RPMI7951 (cell line): ENCODE measurements around the gene GABRB3. TPM values are rescaled to one million over a fixed set of nuclear protein-coding genes. Genes with fewer than 3 reads are reported as not detected.

Experiments
- DNase-seq: peaks from one replicate; pipeline ENCODE4 v3.0.0-alpha.2; 2012; ENCODE audit warnings: low read depth
- total RNA-seq: library from RNA; depleted of rRNA; stranded (reverse); fragments of >200 nt; shearing (Covaris generic); gene quantifications from 2 replicates; pipeline ENCODE4 v1.2.3, GENCODE V29; 2014

The GABRB3 gene
- total RNA-seq, 1 experiment from 2014 or later, result 0.12 TPM

DNA sequence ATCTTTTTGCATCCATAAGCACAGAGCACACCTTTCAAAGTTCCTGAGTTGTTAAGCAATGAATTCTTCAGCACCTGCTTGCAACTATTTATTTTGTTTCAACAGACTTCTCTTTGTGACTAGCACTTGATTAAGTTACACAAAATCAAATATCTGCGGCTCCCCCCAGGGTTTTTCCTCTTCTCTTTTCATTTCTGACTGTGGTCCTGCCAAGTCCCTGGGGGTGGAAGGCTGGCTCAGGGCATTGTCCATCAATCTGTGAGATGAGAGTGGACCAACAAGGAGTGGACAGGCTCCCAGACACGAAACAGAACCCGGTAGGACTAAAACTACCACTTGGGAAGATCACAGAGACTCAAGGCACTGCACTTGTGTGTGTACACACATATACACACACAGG lies 96.8 kb downstream of the GABRB3 start:
- no peak for DNase-seq

DNA sequence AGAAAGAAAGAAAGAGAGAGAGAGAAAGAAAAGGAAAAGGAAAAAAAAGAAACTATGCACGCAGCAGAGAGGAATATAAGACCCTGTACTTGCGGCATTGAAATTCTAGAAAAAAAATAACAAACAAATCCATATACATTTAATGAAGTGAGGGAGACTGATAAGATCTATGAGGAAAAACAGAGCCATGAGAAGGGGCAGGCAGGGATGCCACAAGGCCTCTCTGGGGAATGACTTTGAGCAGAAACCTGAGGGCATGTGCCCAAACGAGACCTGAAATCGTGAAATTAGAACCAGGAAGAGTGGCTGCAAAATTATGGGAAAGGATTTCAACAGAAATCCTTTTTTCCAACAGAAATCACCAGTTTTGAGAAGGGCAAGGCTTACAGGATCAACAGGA lies 98.4 kb downstream of the GABRB3 start:
- no peak for DNase-seq

DNA sequence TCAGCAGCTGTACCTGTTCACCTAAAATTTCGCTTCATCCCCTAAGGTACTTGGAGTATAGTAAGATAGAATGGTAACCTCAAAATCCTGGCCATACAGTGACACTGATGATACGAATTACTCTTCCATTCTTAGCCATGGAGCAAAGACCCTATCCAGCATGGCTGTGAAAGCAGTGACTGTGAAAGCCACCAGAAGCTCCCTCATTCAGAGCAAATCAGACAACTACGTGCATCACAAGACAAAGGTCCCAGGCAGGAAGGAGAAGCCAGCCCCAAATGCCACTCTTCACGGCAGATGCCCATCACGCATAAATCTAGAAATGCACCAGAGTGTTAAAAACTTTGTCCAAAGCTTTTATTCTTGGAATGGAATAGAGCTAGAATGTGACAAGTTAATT lies 99.4 kb downstream of the GABRB3 start:
- no peak for DNase-seq

DNA sequence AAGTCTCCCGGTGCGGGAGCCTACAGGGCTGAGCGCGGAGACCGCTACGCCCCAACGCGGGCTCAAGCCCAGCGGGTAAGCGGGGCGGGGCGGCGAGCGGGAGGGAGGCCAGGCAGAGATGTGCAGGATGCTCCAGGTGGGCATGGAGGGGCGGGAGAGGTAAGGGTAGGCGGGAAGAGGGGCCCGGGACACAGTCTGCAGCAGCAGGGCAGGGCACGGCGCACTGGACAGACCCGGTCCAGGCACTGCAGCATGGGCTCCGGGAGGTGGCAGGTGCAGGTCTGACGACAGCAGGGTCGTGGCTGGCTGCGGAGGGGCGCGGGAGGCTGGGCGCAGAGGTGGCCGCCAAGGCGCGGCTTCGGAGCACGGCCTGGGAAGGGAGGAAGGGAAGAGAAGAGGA lies 102.8 kb downstream of the GABRB3 start:
- no peak for DNase-seq

DNA sequence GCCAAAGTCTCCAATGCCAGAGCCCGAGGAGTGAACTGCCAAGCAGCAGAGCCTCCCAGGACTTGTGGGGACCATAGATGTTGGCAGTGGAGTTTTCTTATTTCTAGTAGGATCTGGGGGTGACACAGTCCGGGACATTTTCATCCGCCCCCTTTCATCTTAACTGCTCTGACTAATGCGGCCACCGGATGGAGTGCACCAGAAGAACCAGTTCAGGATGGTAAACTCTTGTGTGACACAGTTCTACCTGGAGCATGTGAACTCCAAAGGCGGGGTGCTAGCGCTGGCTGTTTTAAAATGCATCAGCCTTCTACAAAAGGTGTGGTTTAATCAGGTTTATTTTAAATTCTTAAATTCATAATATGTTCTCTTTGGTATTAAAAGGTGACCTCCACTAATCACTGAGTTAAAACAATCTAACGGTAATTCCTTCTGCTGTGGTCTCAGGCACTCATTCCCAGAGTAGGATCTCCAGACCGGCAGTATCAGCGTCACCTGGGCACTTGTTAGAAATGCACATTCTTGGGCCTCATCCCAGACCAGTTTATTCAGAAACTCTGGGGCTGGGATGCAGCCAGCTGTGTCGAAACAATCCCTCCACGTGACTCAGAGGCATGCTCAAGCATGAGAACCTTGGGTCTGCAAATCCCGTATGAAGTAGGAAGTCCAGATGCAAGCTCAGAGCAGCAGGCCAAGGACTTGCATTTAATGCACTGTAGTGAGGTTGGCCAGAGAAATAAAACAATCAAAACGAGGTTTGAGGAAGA lies 105.5 kb downstream of the GABRB3 start:
- DNase-seq, result no peak

DNA sequence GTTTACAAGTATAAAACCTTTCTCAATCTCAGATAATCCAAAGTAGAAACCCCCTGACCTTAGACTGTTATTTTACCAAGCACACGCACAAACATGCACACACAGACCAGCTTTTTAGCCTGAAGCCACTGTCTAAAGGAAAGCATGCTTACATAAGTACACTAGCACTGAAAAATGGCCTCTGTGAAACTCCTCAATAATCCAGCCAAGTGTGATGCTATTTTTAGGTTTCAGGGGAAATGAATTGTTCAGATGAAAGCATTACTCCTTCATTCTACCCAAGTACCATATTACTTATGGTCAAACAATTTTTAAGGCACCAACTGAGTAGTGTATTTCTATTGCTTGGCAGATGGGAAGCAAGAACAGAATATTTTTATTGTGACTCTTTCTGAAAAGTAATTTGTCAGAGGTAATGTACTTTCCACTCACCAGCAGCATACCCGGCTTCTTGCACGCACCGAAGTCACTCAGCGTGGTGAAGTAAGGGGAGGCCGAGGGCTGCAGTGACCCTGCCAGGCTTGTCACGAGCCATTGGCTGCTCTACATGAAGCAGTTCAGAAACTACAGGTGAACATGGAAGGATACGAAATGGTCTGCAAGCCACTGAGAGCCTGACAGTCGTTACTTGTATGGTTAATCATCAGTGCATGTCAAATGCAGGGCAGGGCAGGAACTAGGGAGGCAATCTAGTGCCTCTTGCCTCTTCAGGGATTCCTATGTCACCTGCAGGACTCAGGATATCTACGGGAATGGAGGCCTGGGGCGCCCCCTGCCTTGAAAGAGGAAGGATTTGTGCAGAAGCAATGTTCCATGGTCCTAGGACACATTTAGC lies 106.7 kb downstream of the GABRB3 start:
- DNase-seq, result no peak

DNA sequence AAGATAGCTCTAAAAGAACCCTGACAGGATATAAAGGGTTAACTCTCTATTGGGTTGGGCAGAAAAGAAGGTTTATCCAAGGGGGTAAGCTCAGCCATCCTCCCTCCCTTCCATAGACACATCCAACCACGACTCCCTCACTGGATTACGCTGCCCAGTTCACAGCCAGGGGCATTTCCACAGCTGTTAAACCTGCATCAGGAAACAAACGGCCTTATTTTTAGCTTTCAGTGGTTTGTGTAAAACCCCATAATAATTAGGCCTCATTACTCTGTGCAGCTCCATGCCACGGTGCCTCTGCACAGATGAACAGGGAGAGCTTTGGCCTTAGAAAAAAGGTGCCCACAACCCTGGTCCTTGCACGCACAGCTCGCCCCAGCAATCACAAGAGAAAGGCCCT lies 110.6 kb downstream of the GABRB3 start:
- peak; percentile 23 for DNase-seq

DNA sequence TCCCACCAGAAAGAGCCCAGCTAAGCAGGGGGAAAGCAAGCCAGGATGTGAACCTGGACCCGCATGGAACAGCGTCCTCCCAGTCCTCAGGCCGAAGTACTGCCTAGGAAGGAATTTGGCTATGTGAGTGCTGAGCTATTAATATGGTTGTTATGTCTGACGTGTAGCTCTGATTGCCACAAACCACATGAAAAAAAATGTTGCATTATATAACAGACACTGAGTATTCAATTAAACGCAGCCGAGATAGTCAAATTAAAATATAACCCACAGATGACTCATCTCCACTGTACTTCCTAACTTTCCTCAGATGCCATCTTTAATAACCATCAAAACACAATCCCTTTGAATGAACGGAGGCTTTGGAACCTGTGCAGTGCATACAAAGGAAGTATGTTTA lies 111.1 kb downstream of the GABRB3 start:
- peak; percentile 13 for DNase-seq

DNA sequence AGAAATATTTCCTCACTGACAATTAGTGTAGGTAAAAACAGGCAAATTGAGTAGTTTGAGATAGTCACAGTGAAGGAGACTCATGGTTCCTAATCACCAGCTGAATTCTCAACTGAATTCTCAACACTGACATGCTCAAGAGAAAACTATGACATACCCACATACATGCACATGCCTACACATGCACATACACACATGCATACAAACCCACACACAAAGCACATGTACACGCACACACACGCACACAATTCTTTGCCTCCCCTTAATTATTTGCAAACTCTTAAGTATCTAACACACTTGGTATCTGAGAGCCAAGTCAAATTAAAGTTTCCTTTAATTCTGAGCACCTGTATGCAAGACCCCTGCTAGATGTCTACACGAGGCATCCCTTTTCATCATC lies 111.8 kb downstream of the GABRB3 start:
- DNase-seq, result no peak

DNA sequence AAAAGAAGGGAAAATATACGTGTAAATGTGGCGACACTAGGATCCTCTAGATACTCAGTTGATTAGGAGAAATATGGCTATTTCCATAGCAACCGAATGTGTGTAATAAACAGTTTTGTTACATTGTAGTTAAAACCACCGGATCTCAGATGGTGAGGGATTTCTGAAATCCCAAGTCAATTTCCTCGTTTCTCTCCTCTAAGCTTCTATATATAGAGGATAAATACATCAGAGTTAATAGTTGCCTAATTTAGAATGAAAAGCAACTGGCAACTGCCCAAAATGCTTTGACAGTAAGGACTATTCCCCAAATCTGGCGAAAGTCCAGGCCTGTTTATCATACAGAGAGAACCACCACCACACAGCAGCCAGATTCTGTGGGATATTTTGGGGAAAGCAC lies 112.6 kb downstream of the GABRB3 start:
- DNase-seq, result peak; percentile 3

DNA sequence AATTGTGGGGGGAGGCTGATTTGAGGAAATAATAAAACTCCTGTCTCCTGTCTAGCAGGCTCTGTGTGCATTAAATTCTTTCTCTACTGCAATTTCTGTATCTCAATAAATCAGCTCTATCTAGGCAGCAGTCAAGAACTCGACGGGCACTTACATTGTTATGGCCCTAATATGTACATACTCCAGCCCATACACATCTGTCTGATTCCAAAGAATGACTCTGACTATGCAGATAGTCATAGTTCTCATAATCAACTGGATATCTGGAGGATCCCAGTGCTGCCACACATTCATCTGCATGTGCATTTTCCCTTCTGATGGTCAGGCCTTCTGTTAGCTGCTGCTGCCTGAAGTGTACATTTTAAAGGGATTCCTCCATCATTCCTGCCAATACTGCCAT lies 114.6 kb downstream of the GABRB3 start:
- DNase-seq, result no peak

DNA sequence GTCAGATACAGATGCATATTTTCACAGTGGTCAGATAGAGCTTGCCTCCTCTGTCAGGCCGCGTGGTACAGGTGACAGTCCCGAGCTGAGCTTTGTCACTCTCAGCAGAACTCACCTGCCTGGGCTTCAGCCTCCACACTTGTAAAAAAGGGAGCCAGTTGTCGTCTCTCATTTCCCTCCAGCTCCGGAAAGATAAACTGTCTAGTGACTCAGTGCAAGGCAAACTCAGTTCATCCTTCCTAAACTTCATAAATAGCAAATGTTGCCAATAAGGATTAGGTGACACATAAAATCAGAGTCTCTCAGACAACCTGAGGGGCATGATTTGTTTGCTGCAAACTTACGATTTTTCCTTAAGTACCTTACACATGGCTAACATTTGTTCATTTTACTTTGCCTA lies 116.8 kb downstream of the GABRB3 start:
- no peak for DNase-seq

DNA sequence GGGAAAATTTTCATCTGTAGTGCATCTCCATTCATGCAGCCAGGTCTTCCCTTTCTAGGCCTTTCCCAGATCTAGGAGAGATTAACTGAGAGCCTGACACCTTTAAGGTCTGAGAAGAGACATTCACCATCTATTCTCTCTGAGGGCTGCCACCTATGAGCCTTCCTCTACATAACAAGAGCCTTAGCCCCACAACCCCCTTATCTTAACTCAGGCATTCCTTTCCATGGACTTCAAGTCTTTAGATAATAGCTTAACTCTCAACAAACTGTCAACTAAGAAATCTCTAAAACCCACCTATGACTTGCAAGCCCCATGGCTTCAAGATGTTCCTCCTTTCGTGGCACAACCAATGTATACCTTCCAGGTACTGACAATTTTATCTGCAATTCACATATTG lies 121.0 kb downstream of the GABRB3 start:
- DNase-seq, result no peak

DNA sequence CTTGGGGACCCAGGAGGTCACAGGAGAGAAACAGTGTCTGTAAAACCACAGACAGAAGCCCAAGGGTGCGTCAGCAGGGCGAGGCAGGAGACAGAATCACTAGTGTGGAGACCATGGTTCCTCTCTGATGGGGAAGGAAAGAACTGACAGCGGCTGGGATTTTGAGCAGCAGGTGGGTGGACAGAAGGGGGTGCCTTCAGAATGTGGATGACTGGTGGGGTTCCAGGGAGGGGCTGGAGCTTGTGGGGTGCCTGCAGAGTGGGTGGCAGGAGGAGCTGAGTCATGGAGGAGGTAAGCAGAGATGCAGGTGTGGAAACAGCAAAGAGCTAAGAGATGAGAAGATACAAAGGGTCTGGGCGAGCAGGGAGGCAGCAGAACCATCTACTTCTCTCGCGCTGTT lies 124.2 kb downstream of the GABRB3 start:
- DNase-seq, result no peak

DNA sequence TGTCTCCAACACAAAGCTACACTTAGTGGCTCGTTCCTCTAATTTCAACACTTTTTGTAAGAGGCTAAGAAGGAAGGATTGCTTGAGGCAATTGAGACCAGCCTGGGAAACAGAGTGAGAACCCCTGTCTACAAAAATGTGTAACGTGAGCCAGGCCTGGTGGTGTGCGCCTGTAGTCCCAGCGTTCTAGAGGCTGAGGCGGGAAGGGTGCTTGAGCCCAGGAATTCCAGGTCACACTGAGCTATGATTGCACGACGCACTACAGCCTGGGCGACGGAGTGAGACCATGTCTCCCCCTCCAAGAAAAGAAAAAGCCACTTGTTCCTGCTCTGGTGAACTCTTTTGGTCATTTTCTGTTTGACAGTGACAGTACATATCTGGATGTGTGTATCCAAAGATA lies 127.9 kb downstream of the GABRB3 start:
- no peak for DNase-seq

DNA sequence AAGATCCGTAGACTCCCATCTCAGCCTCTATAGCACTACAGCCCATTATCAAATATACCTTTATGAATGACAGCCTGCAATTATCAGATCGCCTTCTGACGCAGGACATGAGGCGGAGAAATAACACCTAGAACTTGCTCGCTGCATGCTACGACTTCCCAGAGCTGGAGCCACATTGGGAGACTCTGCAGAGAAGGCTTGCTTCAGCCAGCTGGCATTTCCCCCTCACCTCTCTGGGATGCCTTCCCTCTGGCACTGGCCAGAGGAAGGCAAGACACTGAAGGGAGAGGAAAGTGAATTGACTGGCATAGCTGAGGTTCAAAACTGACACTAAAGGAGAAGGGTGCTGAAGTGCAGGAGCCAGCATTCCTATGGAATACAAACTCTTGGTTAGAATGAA lies 131.7 kb downstream of the GABRB3 start:
- no peak for DNase-seq

DNA sequence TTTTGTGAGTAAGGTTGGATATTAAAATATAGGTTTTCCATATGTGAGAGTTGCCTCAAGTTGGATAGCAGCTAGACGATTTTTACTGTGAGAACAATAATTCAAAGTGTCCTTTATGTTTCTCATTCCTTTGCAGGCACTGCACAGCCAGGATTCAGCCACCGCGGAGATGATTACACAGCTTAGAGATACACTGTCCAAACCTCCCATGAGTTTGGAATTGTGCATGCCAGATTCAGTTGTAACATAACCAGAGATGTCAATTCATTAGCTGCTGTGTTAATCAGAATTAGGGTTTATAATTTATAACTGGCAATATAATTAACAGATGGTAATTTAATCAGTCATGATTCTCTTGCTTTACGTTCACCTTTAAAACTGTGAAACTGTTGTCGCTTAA lies 132.3 kb downstream of the GABRB3 start:
- no peak for DNase-seq

DNA sequence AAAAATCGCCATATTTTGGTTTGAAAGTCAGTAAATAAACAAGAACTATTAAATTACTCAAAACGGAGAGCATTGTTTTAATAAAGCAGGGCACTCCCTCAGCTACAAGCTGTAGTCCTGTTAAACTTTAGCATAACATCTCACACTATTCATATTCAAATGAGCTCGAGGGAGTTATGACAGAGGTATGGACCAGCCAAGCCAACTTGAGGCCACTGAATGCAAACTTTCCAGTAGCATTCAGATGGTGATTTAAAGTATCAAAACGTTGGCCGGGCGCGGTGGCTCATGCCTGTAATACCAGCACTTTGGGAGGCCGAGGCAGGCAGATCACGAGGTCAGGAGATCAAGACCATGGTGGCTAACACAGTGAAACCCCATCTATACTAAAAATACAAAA lies 132.9 kb downstream of the GABRB3 start:
- DNase-seq, result no peak

DNA sequence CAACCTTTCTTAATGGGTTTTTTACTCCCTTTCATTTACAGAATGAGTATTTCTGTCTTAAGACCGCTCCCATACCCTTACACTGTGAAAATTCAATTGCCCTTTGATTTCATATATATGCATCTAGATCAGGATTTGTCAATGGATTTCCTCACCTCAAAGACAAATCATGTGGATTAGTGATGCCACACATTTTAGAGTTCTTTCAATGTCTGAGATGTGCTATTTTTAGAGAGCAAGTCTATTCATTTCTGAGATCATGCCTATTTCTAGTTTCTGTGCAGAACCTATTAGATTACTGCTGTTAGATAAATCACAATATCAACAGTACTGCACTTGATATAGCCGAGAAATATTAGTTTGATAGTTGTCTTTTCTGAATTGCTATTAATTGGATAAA lies 137.3 kb downstream of the GABRB3 start:
- DNase-seq, result no peak

DNA sequence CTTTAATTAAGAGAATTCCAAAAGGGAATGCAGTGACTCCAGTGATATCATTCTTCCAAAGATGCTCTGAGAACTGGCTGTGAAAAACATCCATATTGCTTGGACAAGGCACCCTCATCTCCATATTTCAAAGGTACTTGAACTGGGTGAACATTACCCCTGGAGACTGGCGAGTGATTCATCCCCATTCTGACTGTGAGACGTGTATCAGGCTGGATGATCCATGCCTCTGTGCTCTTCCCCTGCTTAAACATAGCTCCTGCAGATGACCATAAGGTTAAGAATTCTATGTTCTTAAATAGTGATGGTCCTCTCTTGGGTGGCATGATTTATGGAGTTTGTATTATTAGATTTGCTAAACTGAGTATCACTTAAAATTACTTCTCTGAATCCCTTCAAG lies 137.8 kb downstream of the GABRB3 start:
- DNase-seq, result no peak

DNA sequence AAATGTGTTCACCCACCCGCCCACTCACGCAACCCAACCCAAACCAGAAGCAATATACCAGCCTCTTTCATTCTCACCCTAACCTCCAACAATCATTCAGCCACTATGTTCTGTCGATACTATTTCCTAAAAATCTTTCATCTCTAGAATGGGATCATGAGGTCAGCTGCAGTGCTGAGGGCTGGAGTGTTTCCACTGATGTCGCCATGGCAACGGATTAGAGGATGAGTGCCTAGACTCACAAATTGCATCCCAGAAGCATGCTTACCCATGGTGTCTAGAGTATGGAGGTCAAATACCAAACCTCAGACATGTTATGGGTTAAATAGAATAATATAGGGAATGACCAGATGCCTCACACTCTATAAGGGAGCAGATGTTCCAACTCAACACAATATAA lies 138.5 kb downstream of the GABRB3 start:
- no peak for DNase-seq

DNA sequence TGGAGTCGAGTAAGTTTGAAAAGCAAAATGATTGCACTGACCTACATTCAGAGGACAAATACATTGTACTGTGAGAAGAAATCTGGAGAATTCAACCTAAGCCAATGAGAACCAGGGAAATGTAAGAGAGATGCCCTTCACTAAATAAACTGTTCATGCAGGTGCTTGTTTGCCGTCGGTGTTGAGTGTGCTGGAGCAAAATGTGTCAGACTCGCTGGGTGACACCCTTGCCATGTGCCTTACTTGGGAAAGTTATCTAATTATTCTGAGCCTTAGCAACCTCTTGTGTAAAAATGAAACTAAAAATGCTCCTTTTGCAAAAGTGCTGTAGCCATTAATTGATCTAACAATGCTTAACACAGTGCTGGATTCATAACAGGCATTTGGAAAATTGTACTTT lies 140.4 kb downstream of the GABRB3 start:
- DNase-seq, result no peak

DNA sequence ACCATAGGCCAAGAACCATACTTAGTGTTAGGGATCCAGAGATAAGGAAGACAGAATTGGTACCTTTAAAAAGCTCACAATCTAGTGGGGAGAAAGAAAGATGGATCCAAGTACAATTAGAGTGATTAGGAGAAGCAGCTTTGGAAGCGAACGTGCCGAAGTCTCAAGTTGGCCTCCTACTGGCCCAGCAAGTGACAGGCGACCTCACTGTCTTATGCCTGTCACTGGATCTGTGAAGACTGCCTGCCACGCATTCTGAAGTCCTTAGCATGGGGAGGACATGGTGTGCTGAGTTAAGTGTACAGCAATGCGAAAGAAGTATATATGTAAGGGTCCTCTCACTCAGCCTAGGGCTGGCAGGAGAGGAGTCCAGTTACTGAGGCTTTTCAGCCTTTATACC lies 141.0 kb downstream of the GABRB3 start:
- no peak for DNase-seq
